ENCODE results near the gene WDR72.

DNA sequence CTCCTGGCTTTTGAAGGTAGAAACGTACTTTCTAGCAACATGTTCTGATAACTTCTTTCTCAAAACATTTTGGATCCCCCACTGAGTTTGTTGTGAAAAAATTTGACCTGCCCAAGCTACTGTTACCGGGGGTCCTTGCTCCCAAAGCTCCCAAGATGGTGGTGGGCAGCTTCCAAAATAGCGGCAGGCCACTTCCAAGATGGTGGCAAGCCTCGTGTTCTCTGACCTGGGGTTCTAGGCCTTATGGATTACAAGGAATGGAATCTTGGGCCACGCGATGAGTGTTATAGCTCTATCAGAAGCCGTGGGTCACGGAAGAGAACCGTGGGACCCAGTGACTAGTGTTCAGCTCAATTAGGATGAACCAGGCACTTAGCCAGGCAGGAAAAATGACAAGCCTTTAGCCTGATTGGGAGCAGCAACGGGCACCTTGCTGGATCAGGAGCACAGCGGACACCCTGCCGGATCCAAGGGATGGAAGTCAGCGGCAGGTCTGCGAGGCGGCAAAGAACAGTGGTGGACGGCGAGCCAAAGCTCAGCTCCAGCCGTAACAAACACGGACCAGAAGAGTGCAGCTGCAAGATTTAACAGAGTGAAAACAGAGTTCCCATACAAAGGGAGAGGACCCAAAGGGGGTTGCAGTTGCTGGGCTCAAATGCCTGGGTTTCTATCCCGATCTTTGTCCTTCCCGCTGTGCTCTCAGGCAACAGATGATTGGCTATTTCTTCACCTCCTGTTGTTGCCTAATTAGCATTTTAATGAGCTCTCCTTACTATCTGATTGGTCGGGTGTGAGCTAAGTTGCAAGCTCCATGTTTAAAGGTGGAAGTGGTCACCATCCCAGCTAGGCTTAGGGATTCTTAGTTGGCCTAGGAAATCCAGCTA, 133.3 kb downstream of the WDR72 start:
- no peak for TF ChIP-seq EZH2 (IDR thresholded peaks at IDR 0.05; ENCODE audit: low read length)
- TF ChIP-seq, protein P1, sequence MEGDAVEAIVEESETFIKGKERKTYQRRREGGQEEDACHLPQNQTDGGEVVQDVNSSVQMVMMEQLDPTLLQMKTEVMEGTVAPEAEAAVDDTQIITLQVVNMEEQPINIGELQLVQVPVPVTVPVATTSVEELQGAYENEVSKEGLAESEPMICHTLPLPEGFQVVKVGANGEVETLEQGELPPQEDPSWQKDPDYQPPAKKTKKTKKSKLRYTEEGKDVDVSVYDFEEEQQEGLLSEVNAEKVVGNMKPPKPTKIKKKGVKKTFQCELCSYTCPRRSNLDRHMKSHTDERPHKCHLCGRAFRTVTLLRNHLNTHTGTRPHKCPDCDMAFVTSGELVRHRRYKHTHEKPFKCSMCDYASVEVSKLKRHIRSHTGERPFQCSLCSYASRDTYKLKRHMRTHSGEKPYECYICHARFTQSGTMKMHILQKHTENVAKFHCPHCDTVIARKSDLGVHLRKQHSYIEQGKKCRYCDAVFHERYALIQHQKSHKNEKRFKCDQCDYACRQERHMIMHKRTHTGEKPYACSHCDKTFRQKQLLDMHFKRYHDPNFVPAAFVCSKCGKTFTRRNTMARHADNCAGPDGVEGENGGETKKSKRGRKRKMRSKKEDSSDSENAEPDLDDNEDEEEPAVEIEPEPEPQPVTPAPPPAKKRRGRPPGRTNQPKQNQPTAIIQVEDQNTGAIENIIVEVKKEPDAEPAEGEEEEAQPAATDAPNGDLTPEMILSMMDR (optimal IDR thresholded peaks at IDR 0.05 in 1 of 3, IDR thresholded peaks at IDR 0.05 in 1 of 3, conservative IDR thresholded peaks at IDR 0.05 in 1 of 3; ENCODE audit: extremely low read depth in 1 of 3, insufficient read depth in 2 of 3, low read length in 3 of 3) = no peak
